Panc1 (cell line): ENCODE measurements around the gene TRPM7. TPM values are rescaled to one million over a fixed set of nuclear protein-coding genes. Genes with fewer than 3 reads are reported as not detected.

Experiments
- total RNA-seq: library from RNA; stranded (reverse); gene quantifications from one replicate; pipeline ENCODE4 v1.2.1, GENCODE V29; 2021; ENCODE audit not compliant: unreplicated experiment

Gene TRPM7
- total RNA-seq, 1 experiment from 2014 or later: 44.9 TPM

Other genes starting within 250 kb of the TRPM7 start
- not detected for gene USP50, start 140.1 kb downstream of the TRPM7 start, total RNA-seq
- 154 TPM for gene SPPL2A, start 78.9 kb upstream of the TRPM7 start, total RNA-seq
- 13.6 TPM for gene AP4E1, start 221.9 kb upstream of the TRPM7 start, total RNA-seq